HEK293 (cell line): ENCODE results near the gene SPEG.

Source experiments
- CTCF ChIA-PET: fragments of 350-600 bp; formaldehyde crosslinking; extraction: SDS; loops from one replicate; lab custom pipeline; 2021; ENCODE audit warnings: antibody characterized with exemption; lab: Yijun Ruan, JAX
- POLR2A ChIA-PET: fragments of 300-600 bp; formaldehyde crosslinking; extraction: SDS; loops from one replicate; lab custom pipeline; 2020; ENCODE audit warnings: antibody characterized with exemption, inconsistent platforms; lab: Yijun Ruan, JAX
- H3K27ac ChIP-seq: fragments of 200-500 bp; sonication (Bioruptor generic); 2 replicates; pipeline ENCODE4 v1.5.1; 2014; ENCODE audit warnings: low read depth, low read length, control low read depth, inconsistent platforms; ENCODE audit errors: extremely low read depth
- H3K36me3 ChIP-seq, 2 experiments: fragments of 200-500 bp in 1 of 2; sonication (Bioruptor generic) in 1 of 2; 1 replicate in 1 of 2; 2 replicates in 1 of 2; pipeline ENCODE4 v1.5.1; 2014 to 2017; ENCODE audit warnings: inconsistent platforms in 2 of 2, low read length in 2 of 2; ENCODE audit not compliant: control insufficient read depth in 2 of 2, insufficient read depth in 1 of 2
- H3K4me1 ChIP-seq: fragments of 200-500 bp; sonication (Bioruptor generic); 2 replicates; pipeline ENCODE4 v1.5.1; 2014; ENCODE audit warnings: mild to moderate bottlenecking, low read length, inconsistent platforms; ENCODE audit not compliant: control insufficient read depth, insufficient read depth
- H3K4me3 ChIP-seq: 2 replicates; pipeline ENCODE4 v1.5.1; 2011; ENCODE audit warnings: low read depth, mild to moderate bottlenecking, control low read depth, low read length, moderate library complexity
- H3K9me3 ChIP-seq: fragments of 200-500 bp; sonication (Bioruptor generic); 2 replicates; pipeline ENCODE4 v1.5.1; 2014; ENCODE audit warnings: low read depth, low read length, inconsistent platforms; ENCODE audit not compliant: control insufficient read depth, insufficient read depth
- GLIS2 ChIP-seq: fragments of 450-650 bp; formaldehyde crosslinking; IDR thresholded peaks from 2 replicates; pipeline ENCODE4 v1.5.1; 2016; ENCODE audit warnings: missing biosample characterization, missing genetic modification characterization
- HOXA7 ChIP-seq: sonication (generic); formaldehyde crosslinking; IDR thresholded peaks from 2 replicates; pipeline ENCODE4 v1.8.1; 2022; ENCODE audit warnings: missing genetic modification reagents, borderline replicate concordance
- IKZF3 ChIP-seq: fragments of 450-650 bp; IDR thresholded peaks from 2 replicates; pipeline ENCODE4 v1.5.0; 2018; ENCODE audit warnings: missing biosample characterization, mild to moderate bottlenecking, missing genetic modification characterization, moderate library complexity
- RBAK ChIP-seq: fragments of 450-650 bp; formaldehyde crosslinking; IDR thresholded peaks from 2 replicates; pipeline ENCODE4 v1.5.1; 2016; ENCODE audit warnings: missing biosample characterization, missing genetic modification characterization
- REST ChIP-seq: fragments of 450-650 bp; formaldehyde crosslinking; IDR thresholded peaks from 2 replicates; pipeline ENCODE4 v1.5.1; 2016; ENCODE audit warnings: missing biosample characterization, missing genetic modification characterization
- ZBTB11 ChIP-seq: fragments of 450-650 bp; formaldehyde crosslinking; conservative IDR thresholded peaks from 2 replicates; pipeline ENCODE4 v1.5.1; 2016; ENCODE audit warnings: low read depth, missing biosample characterization, missing genetic modification characterization
- ZBTB21 ChIP-seq: fragments of 450-650 bp; formaldehyde crosslinking; IDR thresholded peaks from 2 replicates; pipeline ENCODE4 v1.5.1; 2017; ENCODE audit warnings: missing biosample characterization, missing genetic modification characterization
- ZBTB8A ChIP-seq: fragments of 450-650 bp; formaldehyde crosslinking; IDR thresholded peaks from 2 replicates; pipeline ENCODE4 v1.5.1; 2016; ENCODE audit warnings: missing biosample characterization, missing genetic modification characterization
- ZIC2 ChIP-seq: fragments of 450-650 bp; formaldehyde crosslinking; IDR thresholded peaks from 2 replicates; pipeline ENCODE4 v1.5.1; 2016; ENCODE audit warnings: missing biosample characterization, missing genetic modification characterization
- ZNF184 ChIP-seq: fragments of 450-650 bp; IDR thresholded peaks from 2 replicates; pipeline ENCODE4 v1.5.1; 2018; ENCODE audit warnings: missing biosample characterization, mild to moderate bottlenecking, missing genetic modification characterization
- ZNF26 ChIP-seq: fragments of 450-650 bp; formaldehyde crosslinking; IDR thresholded peaks from 2 replicates; pipeline ENCODE4 v1.5.1; 2016; ENCODE audit warnings: missing biosample characterization, missing genetic modification characterization
- ZNF302 ChIP-seq: fragments of 450-650 bp; formaldehyde crosslinking; IDR thresholded peaks from 2 replicates; pipeline ENCODE4 v1.5.1; 2016; ENCODE audit warnings: missing biosample characterization, missing genetic modification characterization, low read depth
- ZNF362 ChIP-seq: fragments of 450-650 bp; formaldehyde crosslinking; IDR thresholded peaks from 2 replicates; pipeline ENCODE4 v1.5.1; 2016; ENCODE audit warnings: missing biosample characterization, missing genetic modification characterization
- ZNF391 ChIP-seq: fragments of 450-650 bp; formaldehyde crosslinking; IDR thresholded peaks from 2 replicates; pipeline ENCODE4 v1.5.1; 2016; ENCODE audit warnings: low read depth, missing biosample characterization, missing genetic modification characterization, borderline replicate concordance
- ZNF600 ChIP-seq: fragments of 450-650 bp; formaldehyde crosslinking; IDR thresholded peaks from 2 replicates; pipeline ENCODE4 v1.5.1; 2016; ENCODE audit warnings: missing biosample characterization, missing genetic modification characterization
- ZNF623 ChIP-seq: fragments of 450-650 bp; formaldehyde crosslinking; IDR thresholded peaks from 2 replicates; pipeline ENCODE4 v1.5.1; 2016; ENCODE audit warnings: missing biosample characterization, missing genetic modification characterization
- ZNF704 ChIP-seq: fragments of 450-650 bp; formaldehyde crosslinking; IDR thresholded peaks from 2 replicates; pipeline ENCODE4 v1.5.1; 2016; ENCODE audit warnings: missing biosample characterization, missing genetic modification characterization
- ZSCAN5A ChIP-seq: fragments of 450-650 bp; formaldehyde crosslinking; IDR thresholded peaks from 2 replicates; pipeline ENCODE4 v1.5.1; 2016; ENCODE audit warnings: missing biosample characterization, missing genetic modification characterization
- ZXDB ChIP-seq: fragments of 450-650 bp; formaldehyde crosslinking; IDR thresholded peaks from 2 replicates; pipeline ENCODE4 v1.5.1; 2016; ENCODE audit warnings: missing biosample characterization, missing genetic modification characterization

The SPEG gene

GRCh38 chr2:219506153-219506801, 71.6 kb downstream of the SPEG start:
- H3K9me3 ChIP-seq: no peaks in the 10 kb centered on the region
- CTCF ChIA-PET: interaction anchor here (0.7 to 0.8 kb wide), 2 partner anchors 35 to 102 kb away, joined by 5 to 6 read pairs; no protein-coding TSS in a partner anchor
- H3K27ac ChIP-seq: no peak overlapping the region
- peaks cover 0 to 53% of the 10 kb centered on the region in 2 experiments; a peak in 2 of 3 replicates for H3K36me3 ChIP-seq
- POLR2A ChIA-PET: no interaction called here
- H3K4me3 ChIP-seq: no peak overlapping the region
- TF ChIP-seq GLIS2 (tag by site-specific recombination) (peak; percentile 40; the same call in 1 of the 2 replicates), ZNF26 (tag by site-specific recombination) (no peak), ZIC2 (tag by site-specific recombination) (peak; percentile 66), ZBTB11 (tag by site-specific recombination) (no peak), ZNF184 (tag by site-specific recombination) (no peak), ZNF600 (tag by site-specific recombination) (peak; percentile 74), RBAK (tag by site-specific recombination) (no peak)
- H3K4me1 ChIP-seq: peaks cover 2% of the 10 kb centered on the region

GRCh38 chr2:219506802-219507526, 72.3 kb downstream of the SPEG start:
- ChIA-PET CTCF (interaction anchor here (0.7 to 9.5 kb wide), 4 partner anchors 9 to 103 kb away, joined by 5 to 150 read pairs (median 72); partner anchors contain the start of gene GMPPA), POLR2A (interaction anchor here (1.5 kb wide), 1 partner anchor 9 kb away, joined by 12 read pairs; the partner anchor contains the start of gene GMPPA)
- no peak overlapping the region for H3K4me3 ChIP-seq
- peaks cover 2% of the 10 kb centered on the region for H3K4me1 ChIP-seq
- H3K36me3 ChIP-seq: peaks cover 0 to 49% of the 10 kb centered on the region in 2 experiments; a peak in 2 of 3 replicates
- H3K27ac ChIP-seq: no peak overlapping the region
- no peaks in the 10 kb centered on the region for H3K9me3 ChIP-seq
- TF ChIP-seq ZNF302 (no peak), ZNF362 (tag by site-specific recombination) (no peak), ZBTB21 (no peak), ZNF704 (tag by site-specific recombination) (no peak), ZSCAN5A (tag by site-specific recombination) (no peak), HOXA7 (CRISPR knock-in tag) (no peak), ZNF391 (tag by site-specific recombination) (no peak), IKZF3 (no peak), ZBTB8A (tag by site-specific recombination) (no peak), ZNF623 (tag by site-specific recombination) (no peak), REST (tag by site-specific recombination) (no peak), ZXDB (tag by site-specific recombination) (no peak)
